AG20443 (cell line): Measurements from ENCODE around the gene OTULIN.

Experiments used
- DNase-seq: peaks from one replicate; pipeline ENCODE4 v3.0.0; 2012; ENCODE audit warnings: low spot score, mixed read lengths

The OTULIN gene

GRCh38 chr5:14743601-14744295 is 79.2 kb downstream of the OTULIN start:
- DNase-seq = peak; percentile 68

GRCh38 chr5:14744296-14745187 is 80.0 kb downstream of the OTULIN start:
- DNase-seq = no peak

GRCh38 chr5:14745188-14745563 is 80.7 kb downstream of the OTULIN start:
- no peak for DNase-seq

- no peak for DNase-seq
Observed at GRCh38 chr5:14745753-14746152, 81.2 kb downstream of the OTULIN start.

GRCh38 chr5:14748180-14748900 is 83.8 kb downstream of the OTULIN start:
- DNase-seq = no peak
